ENCODE data around the gene THOC3.
"Not testable (repeated sequence)": the region's sequence is repeated elsewhere in the genome, so short reads cannot be mapped to it uniquely, and the experiment has no call there.

GRCh38 chr5:175910072-175910471 is 58.0 kb downstream of the THOC3 start:
- TF ChIP-seq CTCF (IDR thresholded peaks at IDR 0.05; ENCODE audit: borderline replicate concordance, extremely low read depth, low read length, poor library complexity, severe bottlenecking); EZH2 (IDR thresholded peaks at IDR 0.05; ENCODE audit: borderline replicate concordance, low read depth, low read length, severe bottlenecking): not testable (repeated sequence)
